ENCODE results near the gene SPPL2A. TPM values are rescaled to one million over a fixed set of nuclear protein-coding genes. Genes with fewer than 3 reads are reported as not detected.

SPPL2A gene
- total and polyA plus RNA-seq, 2 experiments from 2014 or later: 37.3 to 198 TPM

GRCh38 chr15:50686469-50687301 lies 78.8 kb downstream of the SPPL2A start, which contains the start of gene TRPM7:
Gene TRPM7, minus strand, starts transcription at chr15:50686797. Its CDS starts 264 bp downstream, at chr15:50686533.
- Histone ChIP-seq H3K9me3 (ENCODE audit: low read depth) (no peaks in the 10 kb centered on the region), H3K4me3 (peak within 1 kb of the TSS; percentile 64), H3K36me3 (no peaks in the 10 kb centered on the region), H3K27me3 (no peaks in the 10 kb centered on the region), H3K27ac (peak within 1 kb of the TSS; percentile 94), H3K4me1 (ENCODE audit: low read depth) (peaks cover 5% of the 10 kb centered on the region)
- DNase-seq (ENCODE audit: low read depth in 1 of 2, low spot score in 1 of 2): peak; percentile 91
- peak; percentile 19 for TF ChIP-seq CTCF (IDR thresholded peaks at IDR 0.05; ENCODE audit: low read depth, low read length)

GRCh38 chr15:50685976-50686468 lies 79.5 kb downstream of the SPPL2A start:
- H3K27me3 ChIP-seq: no peaks in the 10 kb centered on the region
- H3K36me3 ChIP-seq: no peaks in the 10 kb centered on the region
- peaks cover 5% of the 10 kb centered on the region for H3K4me1 ChIP-seq (ENCODE audit: low read depth)
- H3K9me3 ChIP-seq (ENCODE audit: low read depth): no peaks in the 10 kb centered on the region
- H3K4me3 ChIP-seq: peak overlapping the region; percentile 64
- H3K27ac ChIP-seq: peak overlapping the region; percentile 94
- DNase-seq (ENCODE audit: low read depth in 1 of 2, low spot score in 1 of 2): peak; percentile 65 to 87
- TF ChIP-seq CTCF (IDR thresholded peaks at IDR 0.05; ENCODE audit: low read depth, low read length): no peak

GRCh38 chr15:50685191-50685975 lies 80.1 kb downstream of the SPPL2A start:
- peaks cover 5% of the 10 kb centered on the region for H3K4me1 ChIP-seq (ENCODE audit: low read depth)
- no peaks in the 10 kb centered on the region for H3K9me3 ChIP-seq (ENCODE audit: low read depth)
- DNase-seq (ENCODE audit: low read depth in 1 of 2, low spot score in 1 of 2): peak in 1 of 2 donors; percentile 25
- H3K36me3 ChIP-seq: no peaks in the 10 kb centered on the region
- peak overlapping the region; percentile 64 for H3K4me3 ChIP-seq
- peak overlapping the region; percentile 94 for H3K27ac ChIP-seq
- TF ChIP-seq CTCF (IDR thresholded peaks at IDR 0.05; ENCODE audit: low read depth, low read length): no peak
- no peaks in the 10 kb centered on the region for H3K27me3 ChIP-seq

GRCh38 chr15:50681467-50681866 lies 84.0 kb downstream of the SPPL2A start:
- Histone ChIP-seq H3K36me3 (no peaks in the 10 kb centered on the region), H3K4me3 (no peak overlapping the region), H3K27me3 (no peaks in the 10 kb centered on the region), H3K9me3 (ENCODE audit: low read depth) (no peaks in the 10 kb centered on the region), H3K27ac (peak overlapping the region; percentile 14), H3K4me1 (ENCODE audit: low read depth) (peaks cover 5% of the 10 kb centered on the region)
- TF ChIP-seq CTCF (IDR thresholded peaks at IDR 0.05; ENCODE audit: low read depth, low read length): no peak
- DNase-seq (ENCODE audit: low read depth in 1 of 2, low spot score in 1 of 2): no peak

GRCh38 chr15:50676799-50677483 lies 88.6 kb downstream of the SPPL2A start:
- peak in 1 of 2 donors; percentile 13 for DNase-seq (ENCODE audit: low read depth in 1 of 2, low spot score in 1 of 2)
- no peaks in the 10 kb centered on the region for H3K9me3 ChIP-seq (ENCODE audit: low read depth)
- H3K36me3 ChIP-seq: no peaks in the 10 kb centered on the region
- no peaks in the 10 kb centered on the region for H3K4me1 ChIP-seq (ENCODE audit: low read depth)
- peak overlapping the region; percentile 46 for H3K27ac ChIP-seq
- no peak overlapping the region for H3K4me3 ChIP-seq
- TF ChIP-seq CTCF (IDR thresholded peaks at IDR 0.05; ENCODE audit: low read depth, low read length): no peak
- H3K27me3 ChIP-seq: no peaks in the 10 kb centered on the region

Measured in cardiac muscle cell (in vitro differentiated cells and primary cell).